CD14-positive monocyte (primary cell): ENCODE results near the gene KLHDC8A. TPM values are rescaled to one million over a fixed set of nuclear protein-coding genes. Genes with fewer than 3 reads are reported as not detected.
A peak's percentile ranks its signal among the peaks of the same experiment; 100 is the strongest.

Experiments
- DNase-seq, 3 donors: peaks; one replicate each; pipeline ENCODE4 v3.0.0-alpha.2; 2011 to 2022
- H2AFZ ChIP-seq: 2 replicates; pipeline ENCODE4 v1.6.0; 2012; ENCODE audit warnings: mild to moderate bottlenecking, low read depth, low read length, inconsistent platforms; ENCODE audit not compliant: insufficient read depth, poor library complexity, severe bottlenecking
- H3K27ac ChIP-seq, 2 donors: 1 replicate in 1 of 2; 2 replicates in 1 of 2; pipeline ENCODE4 v1.5.1; 2012 to 2013; ENCODE audit warnings: low read length in 2 of 2, control low read depth in 1 of 2, inconsistent platforms in 1 of 2, low read depth in 1 of 2, mild to moderate bottlenecking in 1 of 2
- H3K27me3 ChIP-seq, 2 donors: one replicate each; pipeline versions ENCODE4 v1.6.0 to v1.6.1; 2011 to 2013; ENCODE audit warnings: low read length in 2 of 2; ENCODE audit not compliant: control insufficient read depth in 2 of 2, insufficient read depth in 2 of 2
- H3K36me3 ChIP-seq, 2 donors: replicated peaks in 1 of 2; 1 replicate in 1 of 2; 2 replicates in 1 of 2; pipeline versions ENCODE4 v1.5.1 to v1.6.1; 2012 to 2013; ENCODE audit warnings: low read length in 2 of 2, control low read depth in 1 of 2, inconsistent platforms in 1 of 2, mild to moderate bottlenecking in 1 of 2; ENCODE audit not compliant: insufficient read depth in 2 of 2, control insufficient read depth in 1 of 2
- H3K4me1 ChIP-seq, 2 donors: 1 replicate in 1 of 2; 2 replicates in 1 of 2; pipeline versions ENCODE4 v1.5.1 to v1.6.1; 2012 to 2013; ENCODE audit warnings: low read length in 2 of 2, control low read depth in 1 of 2, inconsistent platforms in 1 of 2, mild to moderate bottlenecking in 1 of 2, moderate library complexity in 1 of 2; ENCODE audit not compliant: insufficient read depth in 2 of 2, control insufficient read depth in 1 of 2
- H3K4me2 ChIP-seq: replicated peaks from 2 replicates; pipeline ENCODE3; 2012; ENCODE audit warnings: low read length, moderate library complexity, mild to moderate bottlenecking; ENCODE audit not compliant: poor library complexity, severe bottlenecking; ENCODE audit errors: extremely low read depth
- H3K4me3 ChIP-seq, 3 experiments: fragments of 200-600 bp in 1 of 3; sonication (generic) in 1 of 3; replicated peaks in 1 of 3; 1 replicate in 2 of 3; 2 replicates in 1 of 3; pipeline ENCODE4 v1.5.1; 2011 to 2013; ENCODE audit warnings: low read length in 3 of 3, mild to moderate bottlenecking in 3 of 3, control low read depth in 2 of 3, low read depth in 2 of 3, inconsistent platforms in 1 of 3, moderate library complexity in 1 of 3
- H3K79me2 ChIP-seq: 2 replicates; pipeline ENCODE4 v1.6.0; 2012; ENCODE audit warnings: mild to moderate bottlenecking, control low read depth, inconsistent platforms, low read length, moderate library complexity; ENCODE audit not compliant: insufficient read depth
- H3K9ac ChIP-seq: 2 replicates; pipeline ENCODE4 v1.6.0; 2017; ENCODE audit warnings: low read length, mild to moderate bottlenecking; ENCODE audit not compliant: insufficient read depth, poor library complexity, severe bottlenecking
- H3K9me3 ChIP-seq, 2 donors: replicated peaks in 1 of 2; 1 replicate in 1 of 2; 2 replicates in 1 of 2; pipeline versions ENCODE4 v1.5.1 to v1.6.1; 2012 to 2013; ENCODE audit warnings: low read length in 2 of 2, control low read depth in 1 of 2; ENCODE audit not compliant: control insufficient read depth in 1 of 2, insufficient read depth in 1 of 2
- H4K20me1 ChIP-seq: 2 replicates; pipeline ENCODE4 v1.6.0; 2012; ENCODE audit warnings: mild to moderate bottlenecking, low read length, control low read depth, moderate library complexity; ENCODE audit not compliant: insufficient read depth
- H3K27ac Mint-ChIP-seq, 7 donors: one replicate each; pipeline ENCODE4 v1.8.0; 2020; ENCODE audit warnings: mild to moderate bottlenecking in 7 of 7, mixed read lengths in 7 of 7, moderate library complexity in 6 of 7, inconsistent platforms in 2 of 7
- H3K27me3 Mint-ChIP-seq, 3 donors: one replicate each; pipeline ENCODE4 v1.8.0; 2021 to 2022; ENCODE audit warnings: low read depth in 3 of 3, mild to moderate bottlenecking in 3 of 3, mixed read lengths in 3 of 3, moderate library complexity in 3 of 3, inconsistent platforms in 1 of 3
- H3K36me3 Mint-ChIP-seq, 2 donors: one replicate each; pipeline ENCODE4 v1.8.0; 2020; ENCODE audit warnings: mixed read lengths in 2 of 2, inconsistent platforms in 1 of 2, mild to moderate bottlenecking in 1 of 2
- H3K4me1 Mint-ChIP-seq: one replicate; pipeline ENCODE4 v1.8.0; 2020; ENCODE audit warnings: mild to moderate bottlenecking, mixed read lengths
- H3K4me3 Mint-ChIP-seq, 2 donors: one replicate each; pipeline ENCODE4 v1.8.0; 2020; ENCODE audit warnings: mild to moderate bottlenecking in 2 of 2, mixed read lengths in 2 of 2, moderate library complexity in 1 of 2
- H3K9me3 Mint-ChIP-seq, 7 donors: one replicate each; pipeline ENCODE4 v1.8.0; 2020 to 2022; ENCODE audit warnings: mixed read lengths in 7 of 7, mild to moderate bottlenecking in 6 of 7, moderate library complexity in 6 of 7, inconsistent platforms in 2 of 7
- WGBS: methylation state at CpG from one replicate; pipeline ENCODE4 v1.1.5; 2013; ENCODE audit warnings: missing lambda C conversion rate; ENCODE audit not compliant: insufficient coverage; 5-methylcytosine and 5-hydroxymethylcytosine counted together
- intact Hi-C, 2 donors: fragments of 100-400 bp; cut with micrococcal nuclease; formaldehyde crosslinking; loops; one replicate each; pipeline versions ENCODE4 v1.15.0 to v1.15.1; 2023
- polyA plus RNA-seq, 3 donors: library from polyadenylated mRNA; depleted of rRNA in 1 of 3; unstranded in 2 of 3; stranded (reverse) in 1 of 3; fragments of 300-500 nt in 2 of 3; fragments of >200 nt in 1 of 3; fragmentation: Illumina TruSeq in 2 of 3; gene quantifications; 1 replicate in 2 of 3; 2 replicates in 1 of 3; pipeline ENCODE4 v1.2.3, GENCODE V29; 2012 to 2021
- TF ChIP-seq, protein P1 (sequence below): fragments of 200-600 bp; IDR thresholded peaks from one replicate; pipeline ENCODE4 v1.8.0; 2022; ENCODE audit warnings: antibody characterized with exemption, mild to moderate bottlenecking

The KLHDC8A gene
- polyA plus RNA-seq, 3 donors = not detected

DNA sequence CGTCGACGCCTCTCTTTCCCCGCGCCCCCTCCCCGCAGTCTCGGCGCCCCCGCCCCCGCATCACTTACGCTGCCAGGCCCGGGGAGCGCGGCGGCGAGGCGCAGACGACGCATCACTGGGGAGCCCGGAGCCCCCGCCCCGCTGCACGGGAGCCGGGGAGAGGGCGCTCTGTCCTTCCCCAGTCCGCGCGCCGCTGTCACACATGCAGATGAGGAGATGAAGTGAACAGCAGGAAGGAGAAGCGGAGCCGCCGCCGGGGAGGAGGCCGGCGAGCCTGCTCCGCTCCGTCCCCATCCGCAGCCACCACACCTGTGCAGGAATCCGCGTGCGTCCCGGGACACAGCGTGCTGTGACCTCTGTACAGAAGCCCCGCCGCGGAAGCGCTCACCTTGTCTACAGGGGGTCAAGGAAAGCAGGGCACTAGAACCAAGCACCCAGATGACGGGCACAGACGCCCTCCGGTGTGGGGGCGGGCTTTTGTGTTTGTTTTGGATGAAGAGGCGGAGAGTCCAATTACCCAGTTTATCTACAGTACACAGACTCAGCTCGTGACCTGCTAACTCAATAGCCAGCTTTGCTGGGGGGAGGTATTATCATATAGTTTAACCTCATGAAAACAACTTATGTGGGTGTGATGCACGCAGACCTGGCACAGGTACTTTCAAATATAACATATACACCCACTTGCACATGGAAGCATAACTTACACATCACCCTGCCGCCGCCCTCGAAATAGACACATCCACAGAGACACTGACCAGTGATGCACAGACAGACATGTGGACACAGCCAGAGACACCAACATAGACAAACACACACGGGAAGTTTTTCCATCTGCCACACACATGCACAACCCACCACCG is 12.4 kb downstream of the KLHDC8A start:
- Histone ChIP-seq H3K9ac (peak overlapping the region; percentile 6), H3K79me2 (no peaks in the 10 kb centered on the region), H3K4me3 (peak overlapping the region in 1 of 3 experiments; percentile 34), H3K4me2 (peak overlapping the region; percentile 49), H2AFZ (no peak overlapping the region), H3K4me1 (peaks cover 7 to 14% of the 10 kb centered on the region in 2 donors), H4K20me1 (no peaks in the 10 kb centered on the region), H3K27me3 (peaks cover 46 to 53% of the 10 kb centered on the region in 2 donors), H3K36me3 (no peaks in the 10 kb centered on the region), H3K27ac (no peak overlapping the region), H3K9me3 (peaks cover 0 to 6% of the 10 kb centered on the region in 2 donors)
- TF ChIP-seq, protein P1, sequence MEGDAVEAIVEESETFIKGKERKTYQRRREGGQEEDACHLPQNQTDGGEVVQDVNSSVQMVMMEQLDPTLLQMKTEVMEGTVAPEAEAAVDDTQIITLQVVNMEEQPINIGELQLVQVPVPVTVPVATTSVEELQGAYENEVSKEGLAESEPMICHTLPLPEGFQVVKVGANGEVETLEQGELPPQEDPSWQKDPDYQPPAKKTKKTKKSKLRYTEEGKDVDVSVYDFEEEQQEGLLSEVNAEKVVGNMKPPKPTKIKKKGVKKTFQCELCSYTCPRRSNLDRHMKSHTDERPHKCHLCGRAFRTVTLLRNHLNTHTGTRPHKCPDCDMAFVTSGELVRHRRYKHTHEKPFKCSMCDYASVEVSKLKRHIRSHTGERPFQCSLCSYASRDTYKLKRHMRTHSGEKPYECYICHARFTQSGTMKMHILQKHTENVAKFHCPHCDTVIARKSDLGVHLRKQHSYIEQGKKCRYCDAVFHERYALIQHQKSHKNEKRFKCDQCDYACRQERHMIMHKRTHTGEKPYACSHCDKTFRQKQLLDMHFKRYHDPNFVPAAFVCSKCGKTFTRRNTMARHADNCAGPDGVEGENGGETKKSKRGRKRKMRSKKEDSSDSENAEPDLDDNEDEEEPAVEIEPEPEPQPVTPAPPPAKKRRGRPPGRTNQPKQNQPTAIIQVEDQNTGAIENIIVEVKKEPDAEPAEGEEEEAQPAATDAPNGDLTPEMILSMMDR = no peak
- Mint-ChIP-seq H3K27me3 (peaks cover 47 to 69% (median 58%) of the 10 kb centered on the region in 3 donors), H3K4me3 (peak overlapping the region; percentile 37 to 59), H3K36me3 (peaks cover 3 to 7% of the 10 kb centered on the region in 2 donors), H3K4me1 (peaks cover 18% of the 10 kb centered on the region), H3K27ac (no peak overlapping the region), H3K9me3 (peaks cover 0 to 12% (median 5%) of the 10 kb centered on the region in 7 donors)
- intact Hi-C loops = no loop called here
- WGBS = 8% methylated on average over 50 of the region's 59 CpGs
- peak in 2 of 3 donors; percentile 15 to 41 for DNase-seq

DNA sequence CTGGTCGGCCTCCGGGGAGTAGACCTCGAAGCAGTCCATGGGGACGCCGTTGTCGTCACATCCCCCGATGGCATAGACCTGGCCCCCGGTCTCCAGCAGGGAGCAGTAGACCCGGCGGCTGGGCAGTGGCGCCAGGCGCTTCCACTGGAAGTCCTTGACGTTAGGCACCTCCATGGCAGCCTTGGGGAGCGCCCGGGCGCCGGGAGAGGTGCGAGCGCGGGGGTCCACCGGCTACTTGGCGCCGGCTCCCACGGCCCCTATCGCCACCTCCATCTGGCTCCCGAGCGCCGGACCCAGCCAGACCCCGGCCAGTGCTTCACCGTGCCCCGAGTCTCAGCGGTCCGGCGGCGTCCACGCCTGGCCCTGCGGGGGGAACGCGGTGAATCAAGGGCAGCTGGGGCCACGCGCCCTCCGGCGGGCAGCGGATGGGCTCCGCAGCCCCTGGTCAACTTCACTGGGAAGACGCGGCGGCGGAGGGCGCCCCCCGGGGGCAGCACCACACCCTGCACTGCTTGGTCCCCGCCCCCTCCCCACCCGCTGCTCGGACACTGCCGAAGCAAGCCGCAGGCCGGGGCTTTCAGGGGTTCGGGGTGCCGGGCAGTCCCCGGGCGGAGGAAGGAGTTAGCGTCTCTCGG is 13.2 kb downstream of the KLHDC8A start:
- peaks cover 46 to 74% (median 59%) of the 10 kb centered on the region in 3 donors for H3K27me3 Mint-ChIP-seq
- Histone ChIP-seq H2AFZ (no peak overlapping the region), H3K27ac (no peak overlapping the region), H3K4me3 (peak overlapping the region in 1 of 3 experiments; percentile 34), H3K4me1 (peaks cover 7 to 12% of the 10 kb centered on the region in 2 donors), H3K9me3 (peaks cover 0 to 6% of the 10 kb centered on the region in 2 donors), H3K79me2 (no peaks in the 10 kb centered on the region), H3K9ac (peak overlapping the region; percentile 6), H3K36me3 (no peaks in the 10 kb centered on the region), H3K4me2 (peak overlapping the region; percentile 49), H3K27me3 (peaks cover 46 to 53% of the 10 kb centered on the region in 2 donors), H4K20me1 (no peaks in the 10 kb centered on the region)
- H3K4me1 Mint-ChIP-seq = peaks cover 13% of the 10 kb centered on the region
- peaks cover 3 to 7% of the 10 kb centered on the region in 2 donors for H3K36me3 Mint-ChIP-seq
- TF ChIP-seq, protein P1 = peak; percentile 17
- DNase-seq = no peak
- WGBS = 3% methylated on average over 63 of the region's 63 CpGs
- peak overlapping the region in 1 of 2 donors; percentile 77 for H3K4me3 Mint-ChIP-seq
- intact Hi-C loops = no loop called here
- peaks cover 0 to 12% (median 5%) of the 10 kb centered on the region in 7 donors for H3K9me3 Mint-ChIP-seq
- H3K27ac Mint-ChIP-seq = no peak overlapping the region
